ENCODE data around the gene BRD4. TPM values are rescaled to one million over a fixed set of nuclear protein-coding genes. Genes with fewer than 3 reads are reported as not detected.

Gene BRD4
- polyA plus RNA-seq, 3 donors = 3.7 to 19.2 (median 4.2) TPM

DNA sequence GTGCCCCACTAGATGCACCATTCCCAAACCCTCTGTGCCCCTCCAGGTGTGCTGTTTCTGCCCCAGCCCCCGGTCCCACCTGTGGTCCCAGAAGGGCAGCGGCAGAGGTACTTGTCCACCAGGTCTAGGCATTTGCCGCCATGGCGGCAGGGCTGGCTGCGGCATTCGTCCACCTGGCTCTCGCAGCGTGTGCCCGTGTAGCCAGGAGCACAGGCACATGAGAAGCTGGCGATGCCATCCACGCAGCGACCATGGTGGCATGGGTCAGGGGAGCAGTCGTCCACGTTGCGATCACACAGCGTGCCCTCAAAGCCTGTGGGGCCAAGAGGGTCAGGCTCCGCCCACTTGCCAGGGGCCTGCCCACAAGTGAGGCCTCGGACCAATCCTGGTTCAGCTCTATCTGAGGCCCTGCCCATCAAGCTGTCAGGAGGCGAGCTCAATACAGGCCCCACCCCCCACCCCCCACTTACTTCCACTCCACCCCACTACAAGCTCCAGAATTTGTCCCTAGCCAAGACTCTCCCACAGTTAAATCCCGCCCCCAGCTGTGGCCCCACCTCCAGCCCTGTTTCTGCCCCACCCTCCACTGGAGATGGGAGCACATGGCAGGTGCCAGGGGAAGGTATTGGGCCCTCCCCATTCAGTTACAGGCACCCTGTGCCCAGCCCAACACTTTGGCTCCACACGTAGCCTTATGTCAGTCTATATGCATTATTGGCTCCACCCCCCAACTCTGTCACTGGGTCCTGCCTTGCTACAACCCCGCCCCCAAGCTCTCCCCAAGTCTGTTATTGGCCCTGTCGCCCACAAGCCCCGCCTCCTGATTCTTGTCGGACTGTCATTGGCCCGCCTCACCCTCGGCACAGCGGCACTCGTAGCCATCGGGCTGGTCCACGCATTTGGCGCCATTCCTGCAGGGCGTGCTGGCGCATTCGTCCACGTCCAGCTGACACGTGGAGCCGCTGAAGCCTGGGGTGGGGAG is 145.0 kb downstream of the BRD4 start:
- H3K9ac ChIP-seq (ENCODE audit: insufficient read depth, low read length, poor library complexity, severe bottlenecking) = no peak overlapping the region
- H3K4me3 ChIP-seq (replicated peaks in 1 of 3; ENCODE audit: low read depth in 2 of 3, low read length in 3 of 3) = no peak overlapping the region
- Mint-ChIP-seq H3K27ac (peak overlapping the region in 2 of 7 donors; percentile 11 to 52), H3K27me3 (ENCODE audit: low read depth in 3 of 3) (peaks cover 9 to 16% (median 10%) of the 10 kb centered on the region in 3 donors), H3K9me3 (peaks cover 0 to 4% (median 0%) of the 10 kb centered on the region in 7 donors), H3K4me3 (no peak overlapping the region), H3K4me1 (no peaks in the 10 kb centered on the region), H3K36me3 (no peaks in the 10 kb centered on the region)
- intact Hi-C loops (cut with micrococcal nuclease) = no loop called here
- no peak overlapping the region for H3K27ac ChIP-seq (ENCODE audit: low read depth in 1 of 2, low read length in 2 of 2)
- no peak for DNase-seq
- TF ChIP-seq, protein P1, sequence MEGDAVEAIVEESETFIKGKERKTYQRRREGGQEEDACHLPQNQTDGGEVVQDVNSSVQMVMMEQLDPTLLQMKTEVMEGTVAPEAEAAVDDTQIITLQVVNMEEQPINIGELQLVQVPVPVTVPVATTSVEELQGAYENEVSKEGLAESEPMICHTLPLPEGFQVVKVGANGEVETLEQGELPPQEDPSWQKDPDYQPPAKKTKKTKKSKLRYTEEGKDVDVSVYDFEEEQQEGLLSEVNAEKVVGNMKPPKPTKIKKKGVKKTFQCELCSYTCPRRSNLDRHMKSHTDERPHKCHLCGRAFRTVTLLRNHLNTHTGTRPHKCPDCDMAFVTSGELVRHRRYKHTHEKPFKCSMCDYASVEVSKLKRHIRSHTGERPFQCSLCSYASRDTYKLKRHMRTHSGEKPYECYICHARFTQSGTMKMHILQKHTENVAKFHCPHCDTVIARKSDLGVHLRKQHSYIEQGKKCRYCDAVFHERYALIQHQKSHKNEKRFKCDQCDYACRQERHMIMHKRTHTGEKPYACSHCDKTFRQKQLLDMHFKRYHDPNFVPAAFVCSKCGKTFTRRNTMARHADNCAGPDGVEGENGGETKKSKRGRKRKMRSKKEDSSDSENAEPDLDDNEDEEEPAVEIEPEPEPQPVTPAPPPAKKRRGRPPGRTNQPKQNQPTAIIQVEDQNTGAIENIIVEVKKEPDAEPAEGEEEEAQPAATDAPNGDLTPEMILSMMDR (IDR thresholded peaks at IDR 0.05) = no peak
- no peak overlapping the region for H2AFZ ChIP-seq (ENCODE audit: insufficient read depth, low read depth, low read length, poor library complexity, severe bottlenecking)
- H3K36me3 ChIP-seq (replicated peaks in 1 of 2; ENCODE audit: control insufficient read depth in 1 of 2, insufficient read depth in 2 of 2, low read length in 2 of 2) = no peaks in the 10 kb centered on the region
- no peaks in the 10 kb centered on the region for H3K27me3 ChIP-seq (ENCODE audit: control insufficient read depth in 2 of 2, insufficient read depth in 2 of 2, low read length in 2 of 2)
- H3K4me1 ChIP-seq (ENCODE audit: control insufficient read depth in 1 of 2, insufficient read depth in 2 of 2, low read length in 2 of 2) = no peaks in the 10 kb centered on the region
- no peaks in the 10 kb centered on the region for H3K9me3 ChIP-seq (replicated peaks in 1 of 2; ENCODE audit: control insufficient read depth in 1 of 2, insufficient read depth in 1 of 2, low read length in 2 of 2)
- H3K4me2 ChIP-seq (replicated peaks; ENCODE audit: extremely low read depth, low read length, poor library complexity, severe bottlenecking) = no peak overlapping the region
- no peaks in the 10 kb centered on the region for H4K20me1 ChIP-seq (ENCODE audit: insufficient read depth, low read length)
- no peaks in the 10 kb centered on the region for H3K79me2 ChIP-seq (ENCODE audit: insufficient read depth, low read length)
- 98% methylated on average over 25 of the region's 38 CpGs for WGBS (ENCODE audit: insufficient coverage)

Small RNA genes lying within 50 kb of the gene (small RNA-seq; reads per million reads assigned to genes)
- not detected for gene AC005776.1 (ENCODE audit: insufficient read length, low read depth)

Other genes with a start within 250 kb of the BRD4 start
- not detected for gene SYDE1, start 225.1 kb downstream of the BRD4 start, polyA plus RNA-seq
- under 1 TPM in 2 of 3 donors, not detected in 1; 0.05 to 0.51 TPM for gene NOTCH3, start 131.5 kb downstream of the BRD4 start, polyA plus RNA-seq
- 1 to 10 TPM in 2 of 3 donors, under 1 TPM in 1; 0.23 to 1.5 (median 1.4) TPM for gene EPHX3, start 100.1 kb downstream of the BRD4 start, polyA plus RNA-seq
- 10 to 100 TPM in 2 of 3 donors, 1 to 10 TPM in 1; 8.0 to 25.9 (median 12.3) TPM for gene AKAP8, start 47.2 kb upstream of the BRD4 start, polyA plus RNA-seq
- gene AKAP8L, start 86.4 kb upstream of the BRD4 start, polyA plus RNA-seq = 100 to 1,000 TPM in 1 of 3 donors, 10 to 100 TPM in 2; 21.4 to 103 (median 39.0) TPM
- gene WIZ, start 117.4 kb upstream of the BRD4 start, polyA plus RNA-seq = 10 to 100 TPM in 1 of 3 donors, under 1 TPM in 2; 0.47 to 13.7 (median 0.51) TPM
- 10 to 100 TPM in 2 of 3 donors, 1 to 10 TPM in 1; 4.5 to 45.4 (median 13.6) TPM for gene RASAL3, start 132.0 kb upstream of the BRD4 start, polyA plus RNA-seq
- gene PGLYRP2, start 147.0 kb upstream of the BRD4 start, polyA plus RNA-seq = under 1 TPM; 0.03 to 0.32 (median 0.15) TPM
- gene CYP4F22, start 176.0 kb upstream of the BRD4 start, polyA plus RNA-seq = 1 to 10 TPM in 1 of 3 donors, under 1 TPM in 2; 0.08 to 1.1 (median 0.33) TPM